CD1c-positive myeloid dendritic cell (primary cell): ENCODE results near the gene OR51B4.
"Not testable (repeated sequence)": the region's sequence is repeated elsewhere in the genome, so short reads cannot be mapped to it uniquely, and the experiment has no call there.

Experiments
- DNase-seq: peaks from one replicate; pipeline ENCODE4 v3.0.0-alpha.2; 2016; ENCODE audit errors: extremely low spot score

Gene OR51B4

DNA sequence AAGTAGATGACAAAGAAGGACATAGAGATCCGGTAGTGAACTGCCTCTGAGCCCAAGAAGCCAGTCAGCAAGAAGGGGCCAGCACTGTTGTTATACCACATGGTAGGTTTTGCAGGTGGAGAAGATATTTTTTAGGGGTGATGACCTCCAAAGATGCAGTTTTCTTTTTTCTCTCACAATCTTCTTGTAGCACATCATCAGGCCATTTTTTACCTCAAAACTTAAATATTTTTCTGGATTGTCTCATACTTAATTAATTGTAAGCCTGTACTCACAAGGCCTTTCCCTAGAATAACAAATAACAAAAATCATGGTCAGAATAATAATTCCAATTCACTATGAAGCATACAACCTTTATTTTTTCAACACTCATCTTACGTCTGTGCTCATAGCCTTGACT, at the start of gene OR51B4:
TSS of gene OR51B4 (minus strand) at position 101 of the 400 bp plus-strand sequence. CDS start at position 101, 0 bp downstream.
- DNase-seq = no peak

DNA sequence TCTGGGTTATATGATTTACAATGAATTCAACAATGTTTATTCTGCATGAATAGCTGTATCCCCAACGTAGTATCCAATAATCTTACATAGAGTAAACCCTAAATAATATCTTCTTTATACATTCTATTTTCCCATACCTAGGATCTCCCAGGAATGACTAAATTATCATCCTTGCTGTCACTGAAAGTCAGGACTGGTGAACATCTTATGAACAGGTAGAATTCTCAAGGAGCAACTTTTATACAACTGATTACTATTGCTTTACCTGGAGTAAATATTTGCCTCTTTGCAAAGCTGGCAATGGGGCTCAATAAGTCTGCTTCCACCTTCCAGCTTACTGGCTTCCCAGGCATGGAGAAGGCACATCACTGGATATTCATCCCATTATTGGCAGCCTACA, 49.5 kb upstream of the OR51B4 start, which contains the start of gene OR51B6:
TSS of gene OR51B6 (plus strand) at position 301 of the 400 bp plus-strand sequence. CDS start at position 301, 0 bp downstream.
- DNase-seq = no peak

- no peak for DNase-seq
Observed at GRCh38 chr11:5349550-5349949, 47.8 kb upstream of the OR51B4 start.

- DNase-seq = no peak
Observed at GRCh38 chr11:5348551-5349194, 46.9 kb upstream of the OR51B4 start.

DNA sequence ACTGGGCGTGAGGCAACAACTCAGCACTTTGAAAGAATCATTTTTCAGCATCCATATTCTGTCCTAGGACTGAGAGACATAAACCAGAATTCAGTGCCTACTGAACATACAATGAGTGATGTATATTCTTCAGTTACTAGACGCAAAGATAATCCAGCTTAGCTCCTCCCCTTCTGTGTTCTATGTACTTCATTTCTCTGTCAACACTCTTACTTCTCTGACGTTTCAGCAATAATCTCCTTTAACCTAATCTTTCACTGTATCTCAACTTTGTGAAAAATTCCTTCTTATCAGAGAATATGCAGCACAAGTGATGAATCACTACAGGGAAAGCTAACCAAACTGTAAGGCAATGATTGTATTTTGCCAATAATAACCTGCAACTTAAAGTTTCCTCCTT, 44.1 kb upstream of the OR51B4 start:
- no peak for DNase-seq

GRCh38 chr11:5343474-5344335, 42.0 kb upstream of the OR51B4 start, which contains the start of gene OR51B5:
Gene OR51B5, minus strand, starts transcription at chr11:5343524. Its CDS starts 0 bp downstream, at chr11:5343524.
- DNase-seq = no peak

DNA sequence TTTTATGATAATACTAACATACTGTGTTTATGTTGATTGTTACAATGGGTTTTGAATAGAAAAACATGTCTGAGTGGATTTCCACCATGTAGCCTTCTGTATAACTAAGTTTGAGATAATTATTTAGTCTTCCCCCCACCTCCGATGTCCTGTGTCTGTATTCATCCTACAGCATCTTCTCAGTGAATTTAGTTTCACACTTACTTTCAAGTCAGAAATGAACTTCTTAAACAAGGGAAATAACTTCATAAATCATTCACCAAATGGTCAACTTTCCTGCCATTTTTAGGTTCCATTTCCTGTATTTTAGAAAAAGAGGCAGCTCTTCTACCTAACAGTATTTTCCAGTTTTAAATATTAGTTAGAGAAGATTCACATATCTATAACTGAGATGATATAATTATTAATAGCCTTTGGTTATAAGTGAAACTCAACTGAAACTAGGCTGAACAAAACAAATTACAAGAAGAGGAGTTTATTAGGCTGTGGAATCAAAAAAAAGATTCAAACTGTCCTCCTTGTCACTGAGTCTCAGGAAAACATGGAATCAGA, 38.1 kb upstream of the OR51B4 start:
- no peak for DNase-seq

DNA sequence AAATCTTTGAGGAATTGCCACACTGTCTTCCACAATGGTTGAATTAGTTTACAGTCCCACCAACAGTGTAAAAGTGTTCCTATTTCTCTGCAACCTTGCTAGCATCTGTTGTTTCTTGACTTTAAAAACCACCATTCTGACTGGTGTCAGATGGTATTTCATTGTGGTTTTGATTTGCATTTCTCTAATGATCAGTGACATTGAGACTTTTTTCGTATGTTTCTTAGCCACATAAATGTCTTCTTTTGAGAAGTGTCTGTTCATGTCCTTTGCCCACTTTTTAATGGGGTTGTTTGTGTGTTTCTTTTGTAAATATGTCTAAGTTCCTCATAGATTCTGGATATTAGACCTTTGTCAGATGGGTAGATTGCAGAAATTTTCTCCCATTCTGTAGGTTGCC, 35.5 kb upstream of the OR51B4 start:
- DNase-seq = not testable (repeated sequence)

GRCh38 chr11:5336331-5336730, 34.6 kb upstream of the OR51B4 start:
- no peak for DNase-seq

- DNase-seq = no peak
Observed at GRCh38 chr11:5335170-5335569, 33.4 kb upstream of the OR51B4 start.

GRCh38 chr11:5324197-5324596, 22.5 kb upstream of the OR51B4 start, which contains the start of gene OR51B2:
Gene OR51B2, minus strand, starts transcription at chr11:5324297. Its CDS starts 0 bp downstream, at chr11:5324297.
- no peak for DNase-seq

- DNase-seq = no peak
Observed at GRCh38 chr11:5317292-5317691, 15.5 kb upstream of the OR51B4 start.

DNA sequence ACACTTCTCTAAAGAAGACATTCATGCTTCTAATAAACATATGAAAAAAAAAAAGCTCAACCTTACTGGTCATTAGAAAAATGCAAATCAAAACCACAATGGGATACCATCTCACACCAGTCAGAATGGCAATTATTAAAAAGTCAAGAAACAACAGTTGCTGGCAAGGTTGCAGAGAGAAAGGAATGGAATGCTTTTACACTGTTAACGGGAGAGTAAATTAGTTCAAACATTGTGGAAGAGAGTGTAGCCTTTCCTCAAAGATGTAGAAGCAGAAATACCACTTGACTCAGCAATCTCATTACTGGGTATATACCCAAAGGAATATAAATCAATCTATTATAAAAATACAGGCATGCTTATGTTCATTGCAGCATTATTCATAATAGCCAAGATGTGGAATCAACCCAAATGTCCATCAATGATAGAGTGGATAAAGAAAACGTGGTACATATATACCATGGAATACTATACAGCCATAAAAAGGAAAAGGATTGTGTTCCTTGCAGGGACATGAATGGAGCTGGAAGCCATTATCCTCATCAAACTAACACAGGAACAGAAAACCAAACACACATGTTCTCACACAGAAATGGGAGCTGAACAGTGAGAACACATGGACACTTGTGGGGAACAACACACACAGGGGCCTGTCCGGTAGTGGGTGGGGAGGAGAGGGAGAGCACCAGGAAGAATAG, 11.7 kb upstream of the OR51B4 start:
- DNase-seq = not testable (repeated sequence)

- no peak for DNase-seq
Observed at GRCh38 chr11:5310423-5310822, 8.7 kb upstream of the OR51B4 start.

DNA sequence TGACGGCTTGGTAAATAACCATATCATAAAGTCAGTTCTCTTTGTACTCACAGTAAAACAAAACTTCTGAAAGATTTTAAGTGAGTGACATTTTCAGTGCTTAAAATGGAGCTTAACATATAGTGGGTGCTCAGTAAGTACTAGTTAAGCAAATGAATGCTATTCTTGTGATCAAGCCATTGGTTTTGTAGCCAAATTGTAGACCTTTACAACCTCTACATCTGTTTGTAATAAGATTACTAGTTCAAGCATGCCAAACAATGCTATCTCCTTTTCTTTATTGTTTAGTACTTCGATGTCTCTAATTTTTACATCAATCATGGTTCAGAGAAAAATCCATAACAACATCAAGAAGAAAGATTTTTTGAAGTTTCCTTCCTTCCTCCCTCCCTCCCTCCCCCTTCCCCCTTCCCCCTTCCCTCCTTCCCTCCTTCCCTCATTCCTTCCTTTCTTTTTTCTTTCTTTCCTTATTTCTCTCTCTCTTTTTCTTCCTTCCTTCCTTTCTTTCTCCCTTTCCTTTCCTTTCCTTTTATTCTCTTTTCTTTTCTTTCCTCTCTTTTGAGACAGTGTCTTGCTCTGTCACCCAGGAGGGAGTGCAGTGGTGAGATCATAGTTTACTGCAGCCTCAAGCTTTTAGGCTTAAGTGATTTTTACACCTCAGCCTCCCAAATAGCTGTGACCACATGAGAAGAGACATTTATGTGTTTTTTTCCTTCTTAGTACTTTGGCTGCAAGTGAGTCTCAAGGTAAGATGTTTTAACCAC, 5.7 kb upstream of the OR51B4 start:
- DNase-seq = no peak

- DNase-seq = no peak
Observed at GRCh38 chr11:5304046-5304445, 2.3 kb upstream of the OR51B4 start.

GRCh38 chr11:5303626-5304025, 1.9 kb upstream of the OR51B4 start:
- no peak for DNase-seq

- DNase-seq = no peak
Observed at GRCh38 chr11:5300251-5300650, 1.5 kb downstream of the OR51B4 start.

DNA sequence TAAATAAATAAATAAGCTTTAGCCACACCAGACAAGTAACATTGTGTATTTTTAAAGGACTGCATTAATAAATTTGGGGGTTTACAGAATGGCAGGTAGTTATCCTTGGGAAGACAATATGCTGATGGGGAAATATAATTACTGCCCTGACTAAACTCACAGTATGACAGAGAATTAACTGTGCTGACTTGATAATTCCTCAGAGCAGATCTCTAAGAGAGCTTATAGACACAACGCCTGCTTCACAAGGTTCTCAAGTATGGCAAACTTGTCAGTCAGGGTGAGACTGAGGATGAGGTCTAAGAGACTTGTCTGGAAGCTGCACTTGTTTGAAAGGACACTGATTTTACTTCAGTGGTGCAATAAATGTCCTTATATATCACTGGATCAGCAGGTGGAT, 3.3 kb downstream of the OR51B4 start:
- no peak for DNase-seq

DNA sequence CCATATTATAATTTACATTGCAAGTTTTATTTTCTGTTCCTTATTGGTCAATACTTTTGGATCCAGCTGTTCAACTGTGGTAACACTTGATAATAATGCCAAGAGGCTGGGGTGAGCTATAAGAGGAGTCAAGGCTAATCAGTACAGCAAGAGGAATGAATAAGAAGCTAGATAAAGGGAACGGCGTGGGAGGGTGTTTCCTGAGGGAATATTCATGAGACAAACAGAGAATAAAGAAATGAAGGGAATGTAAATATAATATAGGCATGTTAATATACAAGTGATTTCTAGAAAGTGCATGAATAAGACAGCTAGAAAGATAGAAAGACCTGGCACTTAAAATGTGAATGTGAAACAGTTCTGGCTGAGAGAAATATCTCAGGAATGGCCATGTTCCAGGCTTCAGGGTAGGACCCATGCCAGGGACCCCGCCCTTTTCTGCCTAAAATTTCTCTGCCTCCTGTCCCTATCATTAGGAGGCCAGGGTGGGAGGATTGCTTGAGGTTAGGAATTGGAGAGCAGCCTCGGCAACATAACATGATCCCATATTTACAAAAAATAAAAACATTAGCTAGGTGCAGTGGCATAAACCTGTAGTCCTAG, 3.9 kb downstream of the OR51B4 start:
- no peak for DNase-seq
